Neural cell (in vitro differentiated cells): Measurements from ENCODE around the gene CLDN20. TPM values are rescaled to one million over a fixed set of nuclear protein-coding genes. Genes with fewer than 3 reads are reported as not detected.

Source experiments
- H2AFZ ChIP-seq: fragments of 200-600, 300-800 bp; sonication (generic), shearing (Covaris generic); 2 replicates; pipeline ENCODE4 v1.6.0; 2014; ENCODE audit warnings: low read depth, mild to moderate bottlenecking, antibody characterized with exemption, low read length, moderate library complexity
- H3F3A ChIP-seq: fragments of 200-600 bp; shearing (Covaris generic); 2 replicates; pipeline ENCODE4 v1.6.1; 2016; ENCODE audit warnings: mild to moderate bottlenecking, moderate library complexity, mixed read lengths, antibody characterized with exemption, low read length; ENCODE audit not compliant: insufficient read depth, poor library complexity, severe bottlenecking
- H3K27ac ChIP-seq: fragments of 200-600, 300-800 bp; sonication (generic), shearing (Covaris generic); 2 replicates; pipeline ENCODE4 v1.5.1; 2014; ENCODE audit warnings: mild to moderate bottlenecking, low read length, moderate library complexity
- H3K27me3 ChIP-seq: fragments of 300-800, 200-600 bp; sonication (generic), shearing (Covaris generic); 2 replicates; pipeline ENCODE4 v1.6.0; 2014; ENCODE audit warnings: mild to moderate bottlenecking, low read depth, low read length, moderate library complexity; ENCODE audit not compliant: insufficient read depth
- H3K36me3 ChIP-seq: fragments of 300-800, 200-600 bp; sonication (generic), shearing (Covaris generic); 2 replicates; pipeline ENCODE4 v1.5.1; 2014; ENCODE audit warnings: mild to moderate bottlenecking, antibody characterized with exemption, low read length, moderate library complexity; ENCODE audit not compliant: insufficient read depth
- H3K4me2 ChIP-seq: fragments of 300-800, 200-600 bp; sonication (generic), shearing (Covaris generic); 2 replicates; pipeline ENCODE4 v1.6.0; 2014; ENCODE audit warnings: mild to moderate bottlenecking, low read length
- H3K4me3 ChIP-seq: fragments of 300-800, 200-600 bp; sonication (generic), shearing (Covaris generic); 2 replicates; pipeline ENCODE4 v1.5.1; 2014; ENCODE audit warnings: mild to moderate bottlenecking, low read length, moderate library complexity
- H3K79me2 ChIP-seq: fragments of 200-600 bp; shearing (Covaris generic); replicated peaks from 2 replicates; pipeline ENCODE4 v1.6.0; 2014; ENCODE audit warnings: mild to moderate bottlenecking, low read length, moderate library complexity; ENCODE audit not compliant: insufficient read depth
- H3K9ac ChIP-seq: fragments of 300-800, 200-600 bp; sonication (generic), shearing (Covaris generic); 2 replicates; pipeline ENCODE4 v1.6.1; 2016; ENCODE audit warnings: mild to moderate bottlenecking, low read length, mixed read lengths
- H3K9me2 ChIP-seq: fragments of 200-600 bp; shearing (Covaris generic); 2 replicates; pipeline ENCODE4 v1.6.1; 2016; ENCODE audit warnings: mild to moderate bottlenecking, low read length, mixed read lengths; ENCODE audit not compliant: insufficient read depth
- H3K9me3 ChIP-seq: fragments of 200-600, 300-800 bp; sonication (generic), shearing (Covaris generic); 2 replicates; pipeline ENCODE4 v1.6.1; 2016; ENCODE audit warnings: mild to moderate bottlenecking, mixed run types, low read length, moderate library complexity, mixed read lengths
- H4K20me1 ChIP-seq: fragments of 200-600 bp; shearing (Covaris generic); 2 replicates; pipeline ENCODE4 v1.6.1; 2016; ENCODE audit warnings: mild to moderate bottlenecking, mixed run types; ENCODE audit not compliant: insufficient read depth
- CTCF ChIP-seq: fragments of 450-650 bp; IDR thresholded peaks from 2 replicates; pipeline ENCODE4 v1.5.1; 2014; ENCODE audit warnings: antibody characterized with exemption, mild to moderate bottlenecking, moderate library complexity; ENCODE audit not compliant: poor library complexity, severe bottlenecking
- EP300 ChIP-seq: fragments of 450-650 bp; conservative IDR thresholded peaks from 2 replicates; pipeline ENCODE4 v1.6.1; 2014; ENCODE audit warnings: antibody characterized with exemption, mild to moderate bottlenecking, moderate library complexity; ENCODE audit not compliant: poor library complexity, severe bottlenecking
- EZH2 ChIP-seq: fragments of 200-600, 300-800 bp; shearing (Covaris generic), sonication (generic); IDR thresholded peaks from 2 replicates; pipeline ENCODE4 v1.6.1; 2014; ENCODE audit warnings: antibody characterized with exemption, low read length, borderline replicate concordance, mild to moderate bottlenecking; ENCODE audit not compliant: insufficient read depth, poor library complexity, severe bottlenecking
- MXI1 ChIP-seq: fragments of 450-650 bp; conservative IDR thresholded peaks from 2 replicates; pipeline ENCODE4 v1.6.1; 2014; ENCODE audit warnings: antibody characterized with exemption, mild to moderate bottlenecking; ENCODE audit not compliant: poor library complexity, severe bottlenecking
- POLR2AphosphoS5 ChIP-seq: IDR thresholded peaks from 2 replicates; pipeline ENCODE4 v1.6.1; 2012
- RAD21 ChIP-seq: fragments of 450-650 bp; conservative IDR thresholded peaks from 2 replicates; pipeline ENCODE4 v1.6.1; 2014; ENCODE audit warnings: antibody characterized with exemption, mild to moderate bottlenecking, moderate library complexity
- REST ChIP-seq: IDR thresholded peaks from 2 replicates; pipeline ENCODE4 v1.6.1; 2012; ENCODE audit warnings: borderline replicate concordance
- SMC3 ChIP-seq: fragments of 450-650 bp; conservative IDR thresholded peaks from 2 replicates; pipeline ENCODE4 v1.6.1; 2014; ENCODE audit warnings: antibody characterized with exemption, mild to moderate bottlenecking, moderate library complexity; ENCODE audit not compliant: poor library complexity
- TAF1 ChIP-seq: IDR thresholded peaks from 2 replicates; pipeline ENCODE4 v1.6.1; 2012; ENCODE audit warnings: low read depth
- polyA plus RNA-seq: library from polyadenylated mRNA; depleted of rRNA; stranded (reverse); fragments of >200 nt; gene quantifications from 2 replicates; pipeline ENCODE4 v1.2.3, GENCODE V29; 2014

The CLDN20 gene
- polyA plus RNA-seq, 1 donor from 2014 or later: not detected

DNA sequence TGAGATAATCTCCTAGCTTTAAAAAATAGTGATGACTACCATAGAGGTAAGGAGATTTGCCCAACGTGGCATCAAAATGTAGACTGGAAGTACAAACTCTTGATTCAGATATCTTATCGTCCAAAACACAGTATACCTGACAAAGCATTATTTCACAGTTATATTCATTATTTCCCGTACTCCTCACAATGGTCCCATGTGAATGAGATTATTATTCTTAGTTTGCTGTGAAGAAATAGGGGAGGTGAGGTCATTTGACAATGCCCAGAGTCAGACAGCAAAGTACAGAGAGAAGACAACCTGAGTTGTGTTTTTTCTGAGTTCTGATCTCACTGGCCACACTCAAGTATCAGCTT is 51.7 kb downstream of the CLDN20 start:
- no peaks in the 10 kb centered on the region for H3K36me3 ChIP-seq
- peak overlapping the region; percentile 84 for H3K4me3 ChIP-seq
- no peaks in the 10 kb centered on the region for H3F3A ChIP-seq
- H3K79me2 ChIP-seq: peaks cover 7% of the 10 kb centered on the region
- no peaks in the 10 kb centered on the region for H3K9me3 ChIP-seq
- H3K27me3 ChIP-seq: no peaks in the 10 kb centered on the region
- no peak overlapping the region for H3K27ac ChIP-seq
- TF ChIP-seq RAD21 (no peak), REST (no peak), SMC3 (no peak), MXI1 (no peak), EP300 (no peak), EZH2 (no peak), CTCF (no peak), TAF1 (no peak), POLR2AphosphoS5 (no peak)
- H3K4me2 ChIP-seq: no peak overlapping the region
- H3K9ac ChIP-seq: no peak overlapping the region
- H3K9me2 ChIP-seq: no peaks in the 10 kb centered on the region
- no peak overlapping the region for H2AFZ ChIP-seq
- H4K20me1 ChIP-seq: no peaks in the 10 kb centered on the region

- no peaks in the 10 kb centered on the region for H3K9me2 ChIP-seq
- no peak overlapping the region for H3K9ac ChIP-seq
- TF ChIP-seq REST (no peak), EZH2 (no peak), RAD21 (no peak), SMC3 (no peak), CTCF (no peak), MXI1 (no peak), EP300 (no peak), TAF1 (no peak), POLR2AphosphoS5 (no peak)
- no peaks in the 10 kb centered on the region for H3K36me3 ChIP-seq
- H3K27ac ChIP-seq: no peak overlapping the region
- H3F3A ChIP-seq: no peaks in the 10 kb centered on the region
- no peak overlapping the region for H3K4me2 ChIP-seq
- no peaks in the 10 kb centered on the region for H3K9me3 ChIP-seq
- no peak overlapping the region for H3K4me3 ChIP-seq
- peaks cover 7% of the 10 kb centered on the region for H3K79me2 ChIP-seq
- no peaks in the 10 kb centered on the region for H3K27me3 ChIP-seq
- no peak overlapping the region for H2AFZ ChIP-seq
- no peaks in the 10 kb centered on the region for H4K20me1 ChIP-seq
These were observed 52.6 kb downstream of the CLDN20 start for GRCh38 chr6:155316419-155316818.
